Natural killer cell (primary cell): ENCODE measurements around the gene RIC3. TPM values are rescaled to one million over a fixed set of nuclear protein-coding genes. Genes with fewer than 3 reads are reported as not detected.

Experiments used
- ATAC-seq, 3 donors: fragments of 150-1000 bp in 2 of 3; fragments of 200-7000 bp in 1 of 3; cut with Tn5 transposase; 1 replicate in 1 of 3; 2 replicates in 2 of 3; pipeline ENCODE4 v1.10.0; 2021; ENCODE audit warnings: mild to moderate bottlenecking in 2 of 3, moderate library complexity in 2 of 3
- DNase-seq, 2 donors: peaks; one replicate each; pipeline versions ENCODE4 v3.0.0 to v3.0.0-alpha.2; 2013 to 2021; ENCODE audit warnings: mixed read lengths in 1 of 2
- H3K27ac ChIP-seq: one replicate; pipeline ENCODE4 v1.5.1; 2013; ENCODE audit warnings: mild to moderate bottlenecking, low read length
- H3K27me3 ChIP-seq: one replicate; pipeline ENCODE4 v1.6.1; 2013; ENCODE audit warnings: low read length; ENCODE audit not compliant: control insufficient read depth, insufficient read depth
- H3K36me3 ChIP-seq: one replicate; pipeline ENCODE4 v1.6.1; 2013; ENCODE audit warnings: low read length; ENCODE audit not compliant: control insufficient read depth, insufficient read depth
- H3K4me1 ChIP-seq: one replicate; pipeline ENCODE4 v1.6.1; 2013; ENCODE audit warnings: low read length; ENCODE audit not compliant: control insufficient read depth, insufficient read depth
- H3K4me3 ChIP-seq: one replicate; pipeline ENCODE4 v1.5.1; 2013; ENCODE audit warnings: low read length
- H3K9me3 ChIP-seq: one replicate; pipeline ENCODE4 v1.6.1; 2013; ENCODE audit warnings: low read length; ENCODE audit not compliant: control insufficient read depth, insufficient read depth
- H3K27ac Mint-ChIP-seq, 2 donors: one replicate each; pipeline ENCODE4 v1.8.0; 2022; ENCODE audit warnings: mild to moderate bottlenecking in 2 of 2, mixed read lengths in 2 of 2, moderate library complexity in 1 of 2
- H3K27me3 Mint-ChIP-seq, 2 donors: one replicate each; pipeline ENCODE4 v1.8.0; 2022; ENCODE audit warnings: low read depth in 2 of 2, mixed read lengths in 2 of 2
- H3K36me3 Mint-ChIP-seq: one replicate; pipeline ENCODE4 v1.8.0; 2022; ENCODE audit warnings: mixed read lengths
- H3K4me1 Mint-ChIP-seq, 2 donors: one replicate each; pipeline ENCODE4 v1.8.0; 2022; ENCODE audit warnings: mixed read lengths in 2 of 2
- H3K4me3 Mint-ChIP-seq: one replicate; pipeline ENCODE4 v1.8.0; 2022; ENCODE audit warnings: mild to moderate bottlenecking, moderate library complexity, mixed read lengths
- H3K9me3 Mint-ChIP-seq, 2 donors: one replicate each; pipeline ENCODE4 v1.8.0; 2022; ENCODE audit warnings: mixed read lengths in 2 of 2
- WGBS: methylation state at CpG from one replicate; pipeline ENCODE4 v1.1.7; 2013; ENCODE audit warnings: missing lambda C conversion rate; ENCODE audit not compliant: insufficient coverage; 5-methylcytosine and 5-hydroxymethylcytosine counted together
- intact Hi-C: fragments of 100-400 bp; cut with micrococcal nuclease; formaldehyde crosslinking; loops from one replicate; pipeline ENCODE4 v1.14.2; 2022
- total RNA-seq, 4 donors: library from RNA; stranded (reverse); fragments of 120-200 nt in 1 of 4; gene quantifications; one replicate each; pipeline versions ENCODE4 v1.2.3 to v1.2.4, GENCODE V29; 2013 to 2022
- TF ChIP-seq, protein P1 (sequence below): fragments of 200-600 bp; IDR thresholded peaks from one replicate; pipeline ENCODE4 v1.8.0; 2022; ENCODE audit warnings: antibody characterized with exemption

RIC3 gene, protein sequence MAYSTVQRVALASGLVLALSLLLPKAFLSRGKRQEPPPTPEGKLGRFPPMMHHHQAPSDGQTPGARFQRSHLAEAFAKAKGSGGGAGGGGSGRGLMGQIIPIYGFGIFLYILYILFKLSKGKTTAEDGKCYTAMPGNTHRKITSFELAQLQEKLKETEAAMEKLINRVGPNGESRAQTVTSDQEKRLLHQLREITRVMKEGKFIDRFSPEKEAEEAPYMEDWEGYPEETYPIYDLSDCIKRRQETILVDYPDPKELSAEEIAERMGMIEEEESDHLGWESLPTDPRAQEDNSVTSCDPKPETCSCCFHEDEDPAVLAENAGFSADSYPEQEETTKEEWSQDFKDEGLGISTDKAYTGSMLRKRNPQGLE
- 1 to 10 TPM; 3.5 to 4.7 (median 3.6) TPM for total RNA-seq
- 22.2 TPM for total RNA-seq (2013)

DNA sequence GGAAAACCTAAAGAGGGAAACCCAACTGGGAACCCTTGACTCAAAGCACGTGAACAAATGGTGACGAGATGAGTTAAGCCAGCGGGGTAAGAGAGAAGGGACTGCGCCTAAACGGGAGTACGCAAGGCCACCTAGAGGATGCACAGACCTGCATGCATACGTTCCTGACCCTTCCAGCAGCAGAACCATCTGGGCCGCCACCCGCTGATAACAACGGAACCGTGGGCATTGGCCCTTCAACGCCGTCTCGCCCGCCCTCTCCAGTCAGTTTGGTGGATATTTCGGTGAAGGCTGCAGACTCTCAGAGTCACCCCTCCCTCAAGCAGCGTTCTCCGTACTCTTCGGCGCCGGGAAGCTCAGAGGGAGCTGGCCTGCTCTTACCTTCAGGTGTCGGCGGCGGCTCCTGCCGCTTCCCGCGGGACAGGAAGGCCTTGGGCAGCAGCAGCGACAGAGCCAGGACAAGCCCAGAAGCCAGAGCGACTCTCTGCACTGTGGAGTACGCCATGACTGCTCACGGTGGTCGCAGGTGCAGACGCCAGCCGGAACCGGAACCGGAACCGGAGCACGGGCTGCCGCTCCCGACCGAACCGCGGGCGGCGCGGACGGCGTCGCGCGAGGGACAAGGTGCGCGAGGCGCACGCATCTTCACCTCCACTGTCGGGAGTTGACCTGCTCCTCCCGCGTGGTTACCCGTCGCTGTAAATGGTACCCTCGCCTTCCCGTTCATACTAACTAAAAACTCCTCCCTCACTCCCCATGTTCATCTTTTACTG is at the start of gene RIC3:
RIC3 (minus strand) TSS at position 541 of the 773 bp plus-strand sequence; CDS start at position 505, 36 bp downstream.
- peak in 1 of 3 donors; percentile 46 for ATAC-seq
- Histone ChIP-seq H3K27me3 (peaks cover 23% of the 10 kb centered on the region), H3K36me3 (no peaks in the 10 kb centered on the region), H3K27ac (no peak within 1 kb of the TSS), H3K4me1 (peaks cover 8% of the 10 kb centered on the region), H3K9me3 (no peaks in the 10 kb centered on the region), H3K4me3 (peak within 1 kb of the TSS; percentile 55)
- TF ChIP-seq, protein P1, sequence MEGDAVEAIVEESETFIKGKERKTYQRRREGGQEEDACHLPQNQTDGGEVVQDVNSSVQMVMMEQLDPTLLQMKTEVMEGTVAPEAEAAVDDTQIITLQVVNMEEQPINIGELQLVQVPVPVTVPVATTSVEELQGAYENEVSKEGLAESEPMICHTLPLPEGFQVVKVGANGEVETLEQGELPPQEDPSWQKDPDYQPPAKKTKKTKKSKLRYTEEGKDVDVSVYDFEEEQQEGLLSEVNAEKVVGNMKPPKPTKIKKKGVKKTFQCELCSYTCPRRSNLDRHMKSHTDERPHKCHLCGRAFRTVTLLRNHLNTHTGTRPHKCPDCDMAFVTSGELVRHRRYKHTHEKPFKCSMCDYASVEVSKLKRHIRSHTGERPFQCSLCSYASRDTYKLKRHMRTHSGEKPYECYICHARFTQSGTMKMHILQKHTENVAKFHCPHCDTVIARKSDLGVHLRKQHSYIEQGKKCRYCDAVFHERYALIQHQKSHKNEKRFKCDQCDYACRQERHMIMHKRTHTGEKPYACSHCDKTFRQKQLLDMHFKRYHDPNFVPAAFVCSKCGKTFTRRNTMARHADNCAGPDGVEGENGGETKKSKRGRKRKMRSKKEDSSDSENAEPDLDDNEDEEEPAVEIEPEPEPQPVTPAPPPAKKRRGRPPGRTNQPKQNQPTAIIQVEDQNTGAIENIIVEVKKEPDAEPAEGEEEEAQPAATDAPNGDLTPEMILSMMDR: no peak
- Mint-ChIP-seq H3K27me3 (peaks cover 48 to 53% of the 10 kb centered on the region in 2 donors), H3K4me3 (peak within 1 kb of the TSS; percentile 67), H3K36me3 (peaks cover 14% of the 10 kb centered on the region), H3K9me3 (peaks cover 0 to 5% of the 10 kb centered on the region in 2 donors), H3K4me1 (peaks cover 15 to 21% of the 10 kb centered on the region in 2 donors), H3K27ac (no peak within 1 kb of the TSS)
- DNase-seq: peak in 1 of 2 donors; percentile 66
- WGBS: 2% methylated on average over 62 of the region's 62 CpGs
- intact Hi-C loops: no loop called here

DNA sequence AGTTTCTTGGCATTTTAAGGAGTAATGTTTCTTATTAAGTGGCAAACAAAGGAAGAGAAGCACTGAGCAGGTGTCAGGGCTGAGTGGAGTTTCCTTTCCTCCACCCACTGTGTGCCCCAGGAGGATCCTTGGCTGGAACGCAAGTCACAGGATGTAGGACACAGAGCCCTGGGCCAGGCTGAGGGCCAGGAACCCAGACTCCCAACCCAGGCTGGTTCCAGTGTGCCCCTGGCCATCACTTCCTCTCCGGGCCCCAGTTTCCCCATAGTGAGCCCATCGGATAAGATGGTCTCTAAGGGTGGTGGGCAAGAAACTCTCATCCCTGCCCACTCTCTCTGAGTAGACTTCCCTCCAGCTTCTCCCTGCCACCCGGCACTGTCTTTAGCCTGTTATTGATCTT is 49.6 kb upstream of the RIC3 start:
- no peaks in the 10 kb centered on the region for H3K36me3 Mint-ChIP-seq
- Histone ChIP-seq H3K4me3 (no peak overlapping the region), H3K27me3 (peaks cover 4% of the 10 kb centered on the region), H3K27ac (no peak overlapping the region), H3K4me1 (peaks cover 7% of the 10 kb centered on the region), H3K9me3 (no peaks in the 10 kb centered on the region), H3K36me3 (no peaks in the 10 kb centered on the region)
- intact Hi-C loops: no loop called here
- ATAC-seq (no peak), DNase-seq (no peak)
- H3K27me3 Mint-ChIP-seq: peaks cover 4 to 53% of the 10 kb centered on the region in 2 donors
- no peak overlapping the region for H3K4me3 Mint-ChIP-seq
- no peaks in the 10 kb centered on the region for H3K9me3 Mint-ChIP-seq
- no peak overlapping the region for H3K27ac Mint-ChIP-seq
- H3K4me1 Mint-ChIP-seq: peaks cover 2% of the 10 kb centered on the region in 2 donors
- 85% methylated on average over 4 of the region's 4 CpGs for WGBS
- TF ChIP-seq, protein P1: no peak

DNA sequence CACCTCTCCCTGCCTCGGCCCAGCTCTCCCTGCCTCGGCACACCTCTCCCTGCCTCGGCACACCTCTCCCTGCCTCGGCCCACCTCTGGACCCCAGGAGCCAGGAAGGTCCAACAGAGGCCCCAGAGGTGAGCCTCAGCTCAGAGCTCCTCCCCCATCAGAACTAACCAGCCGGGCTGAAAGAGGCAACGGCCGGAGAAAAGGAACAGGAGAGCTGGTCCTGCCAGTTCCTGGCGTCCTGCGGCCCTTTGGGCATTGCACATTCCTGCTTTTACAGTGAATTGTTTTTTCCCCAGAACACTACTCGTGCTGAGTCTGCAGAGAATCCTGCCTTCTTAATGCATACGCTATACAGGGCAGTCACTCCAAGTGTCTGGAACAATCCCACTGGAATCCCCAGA is 49.1 kb upstream of the RIC3 start:
- H3K36me3 Mint-ChIP-seq: no peaks in the 10 kb centered on the region
- H3K4me1 Mint-ChIP-seq: no peaks in the 10 kb centered on the region
- Histone ChIP-seq H3K36me3 (no peaks in the 10 kb centered on the region), H3K27me3 (peaks cover 4% of the 10 kb centered on the region), H3K27ac (no peak overlapping the region), H3K4me3 (no peak overlapping the region), H3K9me3 (no peaks in the 10 kb centered on the region), H3K4me1 (peaks cover 3% of the 10 kb centered on the region)
- intact Hi-C loops: no loop called here
- ATAC-seq: no peak
- no peaks in the 10 kb centered on the region for H3K9me3 Mint-ChIP-seq
- no peak for DNase-seq
- H3K27ac Mint-ChIP-seq: no peak overlapping the region
- H3K27me3 Mint-ChIP-seq: peaks cover 4 to 51% of the 10 kb centered on the region in 2 donors
- H3K4me3 Mint-ChIP-seq: no peak overlapping the region
- WGBS: 87% methylated on average over 11 of the region's 11 CpGs
- TF ChIP-seq, protein P1: no peak
